ENCODE measurements around the gene CEBPG. TPM values are rescaled to one million over a fixed set of nuclear protein-coding genes. Genes with fewer than 3 reads are reported as not detected.

The CEBPG gene
- total RNA-seq, 1 experiment from 2014 or later, result 51.1 TPM

GRCh38 chr19:33427801-33428626 is 54.5 kb downstream of the CEBPG start (continued):
- TF ChIP-seq REST (IDR thresholded peaks at IDR 0.05; ENCODE audit: low read depth) (no peak), CEBPB (IDR thresholded peaks at IDR 0.05; ENCODE audit: low read depth) (no peak), SP1 (IDR thresholded peaks at IDR 0.05; ENCODE audit: low read depth) (no peak), JUND (IDR thresholded peaks at IDR 0.05) (no peak)

- no peak overlapping the region for H3K4me3 ChIP-seq (replicated peaks in 1 of 2; ENCODE audit: low read depth in 1 of 2, low read length in 2 of 2)
- intact Hi-C loops (cut with micrococcal nuclease), result no loop called here
- ChIA-PET CTCF (interaction anchor here (1.0 to 1.7 kb wide), 3 partner anchors 12 to 341 kb away, joined by 3 to 5 read pairs (median 5); no protein-coding TSS in a partner anchor), POLR2A (no interaction called here), RAD21 (ENCODE audit: low non-redundant PET in 1 of 2, low total read pairs in 2 of 2, uncharacterized antibody in 2 of 2, unreplicated experiment in 2 of 2) (no interaction called here)
- H3K27me3 ChIP-seq (ENCODE audit: insufficient read depth, low read length), result no peaks in the 10 kb centered on the region
- H3K4me1 ChIP-seq (ENCODE audit: control insufficient read depth in 1 of 2, insufficient read depth in 2 of 2, low read length in 2 of 2), result no peaks in the 10 kb centered on the region
- no peak overlapping the region for H3K4me2 ChIP-seq (ENCODE audit: low read length)
- no TSS peak for BruUV-seq (replicated peaks)
- H3K79me2 ChIP-seq (ENCODE audit: insufficient read depth, low read length), result no peaks in the 10 kb centered on the region
- no peak for ATAC-seq
- H3K9me3 ChIP-seq (ENCODE audit: control insufficient read depth in 1 of 2, insufficient read depth in 1 of 2, low read depth in 1 of 2, low read length in 2 of 2), result no peaks in the 10 kb centered on the region
- H2AFZ ChIP-seq (ENCODE audit: low read depth, low read length, poor library complexity, severe bottlenecking), result no peak overlapping the region
- no peaks in the 10 kb centered on the region for H3K36me3 ChIP-seq (ENCODE audit: control insufficient read depth in 1 of 2, insufficient read depth in 2 of 2, low read length in 2 of 2)
- no peak for TF ChIP-seq TCF7L2 (IDR thresholded peaks at IDR 0.05; ENCODE audit: borderline replicate concordance, extremely low read depth, insufficient read depth, insufficient read length)
- TF ChIP-seq EGR1 (IDR thresholded peaks at IDR 0.05; ENCODE audit: low read depth), result no peak
- no peak for TF ChIP-seq MAX (IDR thresholded peaks at IDR 0.05)
- no peak for TF ChIP-seq ELF1 (IDR thresholded peaks at IDR 0.05; ENCODE audit: borderline replicate concordance, low read depth)
- no peak for TF ChIP-seq POLR2AphosphoS5 (IDR thresholded peaks at IDR 0.05; ENCODE audit: low read depth, low read length)
- no peak for TF ChIP-seq POLR2A (IDR thresholded peaks at IDR 0.05; ENCODE audit: borderline replicate concordance, extremely low read depth, insufficient read depth, insufficient read length)
- TF ChIP-seq EZH2 (IDR thresholded peaks at IDR 0.05), result no peak
- TF ChIP-seq SP1 (IDR thresholded peaks at IDR 0.05; ENCODE audit: low read depth), result no peak
- TF ChIP-seq JUND (IDR thresholded peaks at IDR 0.05), result no peak
- no peak for TF ChIP-seq CTCF (IDR thresholded peaks at IDR 0.05 in 2 of 3, conservative IDR thresholded peaks at IDR 0.05 in 1 of 3; ENCODE audit: borderline replicate concordance in 1 of 3, insufficient read depth in 1 of 3, low read depth in 2 of 3, low read length in 2 of 3)
- no peak for TF ChIP-seq ZBTB33 (IDR thresholded peaks at IDR 0.05; ENCODE audit: extremely low read depth, insufficient replicate concordance, low read length)
- TF ChIP-seq ATF3 (IDR thresholded peaks at IDR 0.05), result no peak
- DNase-seq (ENCODE audit: low read depth, low spot score), result no peak
- H3K9me2 ChIP-seq (ENCODE audit: insufficient read depth), result no peaks in the 10 kb centered on the region
- no peak overlapping the region for H3K27ac ChIP-seq (ENCODE audit: low read depth, low read length)
- no peaks in the 10 kb centered on the region for H4K20me1 ChIP-seq (ENCODE audit: insufficient read depth)
- no peak overlapping the region for H3K9ac ChIP-seq (ENCODE audit: low read length)
Measured at GRCh38 chr19:33428627-33429125, 55.2 kb downstream of the CEBPG start.
